ENCODE data around the gene CSNK1E.
"Not testable (repeated sequence)": the region's sequence is repeated elsewhere in the genome, so short reads cannot be mapped to it uniquely, and the experiment has no call there.

DNA sequence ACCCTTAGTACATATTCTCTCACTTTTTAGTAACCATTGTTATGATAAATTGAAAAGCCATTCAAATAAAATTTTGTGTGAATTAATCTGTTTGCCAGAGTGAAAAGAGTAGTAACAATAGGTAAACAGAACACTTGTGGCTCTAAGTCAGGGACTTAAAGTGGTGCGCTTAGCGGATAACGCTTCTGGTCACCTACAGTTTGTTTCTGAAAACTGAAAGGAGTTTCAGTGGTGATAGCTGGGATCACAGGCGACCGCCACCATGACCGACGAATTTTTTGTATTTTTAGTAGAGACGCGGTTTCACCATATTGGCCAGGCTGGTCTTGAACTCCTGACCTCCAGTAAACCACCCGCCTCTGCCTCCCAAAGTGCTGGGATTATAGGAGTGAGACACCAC, 40.7 kb upstream of the CSNK1E start:
- not testable (repeated sequence) for TF ChIP-seq YY1 (IDR thresholded peaks at IDR 0.05; ENCODE audit: insufficient read depth, insufficient read length); ZNF274 (IDR thresholded peaks at IDR 0.05; ENCODE audit: low read depth, low read length); SUZ12 (IDR thresholded peaks at IDR 0.05; ENCODE audit: extremely low read depth, insufficient read depth, insufficient read length)

Data from NT2/D1 (cell line).